HEK293T (cell line): ENCODE measurements around the gene YPEL5.

Experiments used
- ELF4 ChIP-seq: fragments of 450-650 bp; IDR thresholded peaks from 2 replicates; pipeline ENCODE4 v1.6.1; 2017; ENCODE audit warnings: antibody characterized with exemption
- FOXA1 ChIP-seq: fragments of 450-650 bp; IDR thresholded peaks from 2 replicates; pipeline ENCODE4 v1.6.1; 2016; ENCODE audit warnings: mild to moderate bottlenecking
- FOXM1 ChIP-seq: fragments of 450-650 bp; IDR thresholded peaks from 2 replicates; pipeline ENCODE4 v1.6.1; 2017; ENCODE audit warnings: mild to moderate bottlenecking, borderline replicate concordance
- HDGF ChIP-seq: fragments of 450-650 bp; IDR thresholded peaks from 2 replicates; pipeline ENCODE4 v1.6.1; 2017; ENCODE audit warnings: antibody characterized with exemption, borderline replicate concordance
- SP1 ChIP-seq: fragments of 450-650 bp; IDR thresholded peaks from 2 replicates; pipeline ENCODE4 v1.6.1; 2017

GRCh38 chr2:30113617-30114293 is 33.1 kb upstream of the YPEL5 start:
- no peak for TF ChIP-seq FOXM1
- TF ChIP-seq SP1, result no peak
- TF ChIP-seq HDGF, result no peak
- TF ChIP-seq FOXA1, result no peak
- TF ChIP-seq ELF4, result no peak
